Activated CD4-positive, alpha-beta T cell treated with anti-CD3 and anti-CD28 coated beads, Interleukin-2, amount 50 U/mL, for 4 hours (primary cell): ENCODE results near the gene IQGAP3.

Source experiments
- DNase-seq, 2 experiments: peaks; one replicate each; pipeline ENCODE4 v3.0.0-alpha.2; 2020

The IQGAP3 gene

GRCh38 chr1:156493154-156493631 is 79.2 kb downstream of the IQGAP3 start:
- no peak for DNase-seq

- no peak for DNase-seq
Measured at GRCh38 chr1:156492591-156493080, 79.7 kb downstream of the IQGAP3 start.

GRCh38 chr1:156492013-156492590 is 80.3 kb downstream of the IQGAP3 start:
- DNase-seq: no peak

GRCh38 chr1:156491151-156491949 is 81.0 kb downstream of the IQGAP3 start:
- no peak for DNase-seq

GRCh38 chr1:156490401-156491032 is 81.8 kb downstream of the IQGAP3 start:
- DNase-seq: no peak

GRCh38 chr1:156489935-156490293 is 82.5 kb downstream of the IQGAP3 start:
- no peak for DNase-seq

GRCh38 chr1:156489166-156489934 is 83.0 kb downstream of the IQGAP3 start:
- DNase-seq: peak; percentile 51 to 59

- DNase-seq: no peak
Measured at GRCh38 chr1:156488566-156489165, 83.7 kb downstream of the IQGAP3 start.

GRCh38 chr1:156487862-156488261 is 84.5 kb downstream of the IQGAP3 start:
- DNase-seq: no peak

- DNase-seq: no peak
Measured at GRCh38 chr1:156486421-156487344, 85.7 kb downstream of the IQGAP3 start.

GRCh38 chr1:156485984-156486383 is 86.4 kb downstream of the IQGAP3 start:
- no peak for DNase-seq

GRCh38 chr1:156484480-156485058 is 87.8 kb downstream of the IQGAP3 start:
- no peak for DNase-seq

GRCh38 chr1:156483397-156483796 is 89.0 kb downstream of the IQGAP3 start:
- no peak for DNase-seq

GRCh38 chr1:156482276-156482675 is 90.1 kb downstream of the IQGAP3 start:
- DNase-seq: no peak

- no peak for DNase-seq
Measured at GRCh38 chr1:156481527-156481926, 90.8 kb downstream of the IQGAP3 start.

GRCh38 chr1:156480411-156481192 is 91.8 kb downstream of the IQGAP3 start:
- DNase-seq: peak; percentile 70 to 77

- DNase-seq: no peak
Measured at GRCh38 chr1:156480016-156480370, 92.4 kb downstream of the IQGAP3 start.

- no peak for DNase-seq
Measured at GRCh38 chr1:156479093-156480015, 93.0 kb downstream of the IQGAP3 start.

GRCh38 chr1:156478250-156478627 is 94.1 kb downstream of the IQGAP3 start:
- no peak for DNase-seq
